ENCODE results near the gene PITX2. TPM values are rescaled to one million over a fixed set of nuclear protein-coding genes. Genes with fewer than 3 reads are reported as not detected.

The PITX2 gene
- total RNA-seq, 4 donors from 2014 or later: 15.0 to 34.4 (median 24.5) TPM

DNA sequence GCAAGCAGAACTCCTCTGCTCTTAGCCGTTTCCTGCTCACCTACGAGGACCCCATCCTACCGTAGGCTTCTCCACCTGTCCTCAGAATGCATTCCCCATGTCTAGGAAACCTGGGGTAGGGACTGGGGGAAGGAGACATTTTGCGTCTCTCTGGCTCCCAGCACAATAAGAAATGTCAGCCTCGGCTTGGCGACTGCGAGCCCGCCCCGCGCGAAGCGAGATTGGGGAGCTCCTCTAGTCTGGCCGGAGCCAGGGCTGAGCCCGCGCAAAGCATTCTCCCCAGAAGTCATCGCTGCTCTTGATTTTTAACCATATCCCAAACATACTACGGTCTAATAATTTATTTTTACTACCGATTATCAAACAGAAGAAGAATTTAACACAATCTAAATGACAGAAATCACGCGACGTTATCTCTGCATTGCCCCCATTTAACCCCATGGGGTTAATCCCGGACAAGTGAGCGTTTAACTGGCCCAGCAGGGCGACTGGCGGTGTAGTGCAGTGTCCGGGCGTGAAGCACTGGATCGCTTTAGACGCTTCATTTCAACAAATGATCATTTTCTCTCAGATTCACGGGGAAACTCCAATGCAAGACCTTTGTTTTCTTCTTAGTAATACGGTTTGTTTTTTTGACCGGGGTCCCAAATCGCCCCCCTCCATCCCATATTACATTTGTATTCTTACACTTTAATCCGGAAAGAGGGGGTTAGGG is 8.0 kb upstream of the PITX2 start:
- 25 to 54% methylated on average over 20 to 34 of the region's 34 CpGs for WGBS, 2 donors (ENCODE audit: low coverage in 1 of 2)
- TF ChIP-seq POLR2A (IDR thresholded peaks at IDR 0.05) (no peak), EP300 (IDR thresholded peaks at IDR 0.05; ENCODE audit: low read depth) (no peak), CTCF (IDR thresholded peaks at IDR 0.05) (no peak), POLR2AphosphoS5 (IDR thresholded peaks at IDR 0.05) (no peak)
- peaks cover 100% of the 10 kb centered on the region for H3K27me3 ChIP-seq
- H3K27ac ChIP-seq: no peak overlapping the region
- no peaks in the 10 kb centered on the region for H3K9me3 ChIP-seq
- DNase-seq: no peak
- H3K4me1 ChIP-seq: peaks cover 0 to 26% (median 18%) of the 10 kb centered on the region in 4 donors
- no peaks in the 10 kb centered on the region for H3K36me3 ChIP-seq
- no peak overlapping the region for H3K4me3 ChIP-seq
- intact Hi-C loops (cut with DNase I; ENCODE audit: low total_unique reads): no loop called here
- in situ Hi-C loops (cut with MboI; ENCODE audit: low pct_ligation_motif_present in 1 of 4, low pct_unique_long_range_greater_than_20kb in 1 of 4, low sequenced_read_pairs in 3 of 4): loop anchor here in 3 of 4 donors (25.0 kb wide), 3 partner anchors 331 to 1006 kb away; no protein-coding TSS in a partner anchor

- no peak for TF ChIP-seq POLR2A (IDR thresholded peaks at IDR 0.05)
- no peak for TF ChIP-seq POLR2AphosphoS5 (IDR thresholded peaks at IDR 0.05)
- no peak for TF ChIP-seq EP300 (IDR thresholded peaks at IDR 0.05; ENCODE audit: low read depth)
- Histone ChIP-seq H3K9me3 (no peaks in the 10 kb centered on the region), H3K27ac (no peak overlapping the region), H3K4me1 (peaks cover 0 to 26% (median 18%) of the 10 kb centered on the region in 4 donors), H3K36me3 (no peaks in the 10 kb centered on the region), H3K4me3 (no peak overlapping the region), H3K27me3 (peaks cover 100% of the 10 kb centered on the region)
- in situ Hi-C loops (cut with MboI; ENCODE audit: low pct_ligation_motif_present in 1 of 4, low pct_unique_long_range_greater_than_20kb in 1 of 4, low sequenced_read_pairs in 3 of 4) (loop anchor here in 3 of 4 donors (25.0 kb wide), 3 partner anchors 332 to 1007 kb away; no protein-coding TSS in a partner anchor), intact Hi-C loops (cut with DNase I; ENCODE audit: low total_unique reads) (no loop called here)
- no peak for DNase-seq
- 41 to 47% methylated on average over 25 to 26 of the region's 26 CpGs for WGBS, 2 donors (ENCODE audit: low coverage in 1 of 2)
Measured at GRCh38 chr4:110629780-110630687, 7.2 kb upstream of the PITX2 start.

DNA sequence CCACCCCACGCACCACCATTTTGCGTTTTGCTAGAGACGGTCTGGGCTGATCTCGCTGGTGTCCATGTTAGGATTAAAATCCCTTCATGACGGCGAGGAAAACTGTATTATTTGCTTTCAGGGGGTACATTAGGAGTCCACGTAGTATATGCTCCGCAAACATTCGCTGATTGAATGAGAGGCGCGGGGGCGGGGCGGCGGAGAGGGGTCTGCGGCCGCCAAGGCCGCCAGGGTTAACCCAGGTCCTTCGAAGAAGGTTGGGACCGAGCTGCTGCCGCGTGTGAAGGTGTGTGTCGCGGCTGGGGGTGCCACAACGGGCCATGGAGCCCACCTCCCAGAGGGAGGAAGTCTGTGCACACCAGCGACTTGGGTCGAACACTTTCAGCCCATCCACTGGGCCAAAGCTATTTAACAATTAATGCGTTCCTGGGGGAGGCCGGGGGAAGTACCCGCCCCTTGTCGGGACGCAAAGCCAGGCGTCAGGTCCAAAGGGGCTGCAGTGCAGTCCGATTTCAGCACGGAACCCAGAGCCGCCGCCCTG is 6.4 kb upstream of the PITX2 start:
- Histone ChIP-seq H3K4me3 (no peak overlapping the region), H3K9me3 (no peaks in the 10 kb centered on the region), H3K4me1 (peaks cover 0 to 25% (median 18%) of the 10 kb centered on the region in 4 donors), H3K36me3 (no peaks in the 10 kb centered on the region), H3K27me3 (peaks cover 100% of the 10 kb centered on the region), H3K27ac (no peak overlapping the region)
- TF ChIP-seq CTCF (IDR thresholded peaks at IDR 0.05) (no peak), POLR2A (IDR thresholded peaks at IDR 0.05) (no peak), POLR2AphosphoS5 (IDR thresholded peaks at IDR 0.05) (no peak), EP300 (IDR thresholded peaks at IDR 0.05; ENCODE audit: low read depth) (no peak)
- intact Hi-C loops (cut with DNase I; ENCODE audit: low total_unique reads) (no loop called here), in situ Hi-C loops (cut with MboI; ENCODE audit: low pct_ligation_motif_present in 1 of 4, low pct_unique_long_range_greater_than_20kb in 1 of 4, low sequenced_read_pairs in 3 of 4) (loop anchor here in 3 of 4 donors (25.0 kb wide), 3 partner anchors 333 to 1008 kb away; no protein-coding TSS in a partner anchor)
- WGBS, 2 donors (ENCODE audit: low coverage in 1 of 2): 48 to 58% methylated on average over 6 to 36 of the region's 36 CpGs
- DNase-seq: no peak

DNA sequence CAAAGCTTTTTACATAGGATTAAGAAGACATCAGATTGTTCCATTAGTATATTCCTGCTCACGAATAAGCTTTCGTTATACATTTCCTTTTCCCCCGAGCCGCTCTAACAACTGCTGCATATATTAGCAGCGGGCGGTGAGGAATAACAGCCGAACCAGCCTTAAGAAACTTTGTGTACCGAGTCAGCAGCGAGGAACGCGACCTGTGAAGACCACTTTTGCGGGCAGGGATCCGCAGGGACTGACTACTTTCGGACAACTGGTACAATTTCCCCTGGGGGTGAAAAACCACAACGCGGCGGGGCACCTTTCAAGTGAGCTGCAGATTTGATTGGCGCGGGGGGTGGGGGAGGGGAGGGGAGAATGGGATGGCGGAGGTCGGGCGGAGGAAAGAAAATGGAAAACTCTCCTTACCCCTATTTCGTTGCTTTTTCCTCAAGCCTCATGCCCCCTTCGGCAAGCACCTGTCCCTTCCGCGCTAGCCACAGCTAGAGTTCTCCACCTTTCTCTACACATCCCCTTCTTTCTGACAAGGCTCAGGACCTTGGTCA is 5.9 kb upstream of the PITX2 start:
- DNase-seq: no peak
- in situ Hi-C loops (cut with MboI; ENCODE audit: low pct_ligation_motif_present in 1 of 4, low pct_unique_long_range_greater_than_20kb in 1 of 4, low sequenced_read_pairs in 3 of 4): loop anchor here in 3 of 4 donors (25.0 kb wide), 3 partner anchors 334 to 1009 kb away; no protein-coding TSS in a partner anchor
- no peak overlapping the region for H3K27ac ChIP-seq
- H3K27me3 ChIP-seq: peaks cover 100% of the 10 kb centered on the region
- WGBS, 2 donors (ENCODE audit: low coverage in 1 of 2): 35 to 55% methylated on average over 15 to 26 of the region's 26 CpGs
- H3K36me3 ChIP-seq: no peaks in the 10 kb centered on the region
- TF ChIP-seq POLR2A (IDR thresholded peaks at IDR 0.05): no peak
- no peak for TF ChIP-seq CTCF (IDR thresholded peaks at IDR 0.05)
- no peak for TF ChIP-seq EP300 (IDR thresholded peaks at IDR 0.05; ENCODE audit: low read depth)
- no peak for TF ChIP-seq POLR2AphosphoS5 (IDR thresholded peaks at IDR 0.05)
- intact Hi-C loops (cut with DNase I; ENCODE audit: low total_unique reads): no loop called here
- H3K9me3 ChIP-seq: no peaks in the 10 kb centered on the region
- peaks cover 0 to 25% (median 15%) of the 10 kb centered on the region in 4 donors for H3K4me1 ChIP-seq
- no peak overlapping the region for H3K4me3 ChIP-seq

Measured in transverse colon (tissue), 4 donors.